HG03439 (cell line): Measurements from ENCODE around the gene CEP120.

Experiments
- ATAC-seq: cut with Tn5 transposase; IDR thresholded peaks from one replicate; pipeline ENCODE4 v1.9.1; 2021; ENCODE audit warnings: mild to moderate bottlenecking, moderate library complexity; ENCODE audit not compliant: unreplicated experiment

Gene CEP120

DNA sequence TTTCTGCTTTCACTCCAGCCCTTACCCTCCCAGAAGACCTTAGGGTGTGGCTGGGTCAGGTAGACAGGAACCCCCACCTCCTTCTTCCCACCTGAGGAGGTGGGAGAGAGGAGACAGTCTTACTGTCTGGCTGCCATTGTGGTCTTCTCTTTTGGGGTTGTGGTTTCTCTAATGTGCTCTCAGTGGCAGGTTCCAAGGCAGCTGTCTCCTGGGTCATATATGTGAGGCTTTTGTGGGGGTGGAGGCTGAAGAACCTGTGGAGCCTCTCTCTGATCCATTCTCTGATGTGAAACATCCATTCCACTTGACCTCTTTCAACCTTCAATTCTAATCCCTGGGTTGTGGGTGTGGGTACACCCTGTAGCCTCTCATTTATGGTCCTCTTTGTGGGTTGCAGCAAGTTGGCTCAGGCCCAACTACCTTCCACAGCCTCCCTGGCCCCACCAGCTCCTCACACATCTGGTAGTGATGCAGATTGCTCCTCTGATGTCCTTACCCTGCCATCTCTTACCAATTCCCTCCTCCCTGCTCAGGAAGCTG lies 118.4 kb downstream of the CEP120 start:
- ATAC-seq = no peak

DNA sequence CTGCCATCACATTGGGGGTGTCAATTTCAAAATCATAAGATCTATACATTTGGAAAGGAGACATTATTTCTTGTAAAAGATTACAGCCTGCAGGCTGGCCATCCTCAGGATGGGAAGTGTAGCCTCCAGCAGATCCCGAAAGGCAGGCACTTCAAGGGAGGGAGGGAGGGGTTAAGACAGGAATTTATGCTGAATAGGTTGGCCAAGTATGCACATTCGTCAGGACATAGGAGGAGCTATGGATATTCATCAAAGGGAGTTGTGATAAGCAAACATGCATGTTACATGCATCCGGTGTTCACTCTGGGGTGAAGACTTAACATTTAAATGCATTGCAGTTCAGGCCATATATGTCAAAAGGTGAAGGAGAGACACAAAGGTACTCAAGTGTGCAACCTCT lies 119.4 kb downstream of the CEP120 start:
- no peak for ATAC-seq

DNA sequence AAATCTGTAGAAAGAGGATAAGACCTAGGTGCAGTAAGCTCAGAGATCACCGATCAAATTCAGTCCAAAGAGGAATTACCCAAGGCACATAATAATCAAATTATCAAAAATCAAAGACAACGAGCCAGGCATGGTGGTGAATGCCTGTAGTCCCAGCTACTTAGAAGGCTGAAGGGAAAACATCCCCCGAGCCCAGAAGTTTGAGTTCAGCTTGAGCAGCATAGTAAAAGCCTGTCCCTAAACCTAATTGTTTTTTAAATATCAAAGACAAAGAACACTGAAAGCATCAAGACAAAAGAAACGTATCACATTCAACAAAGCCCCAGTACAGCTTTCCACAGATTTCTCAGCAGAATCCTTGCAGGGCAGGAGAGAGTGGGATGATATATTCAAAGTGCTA lies 122.9 kb downstream of the CEP120 start:
- no peak for ATAC-seq

DNA sequence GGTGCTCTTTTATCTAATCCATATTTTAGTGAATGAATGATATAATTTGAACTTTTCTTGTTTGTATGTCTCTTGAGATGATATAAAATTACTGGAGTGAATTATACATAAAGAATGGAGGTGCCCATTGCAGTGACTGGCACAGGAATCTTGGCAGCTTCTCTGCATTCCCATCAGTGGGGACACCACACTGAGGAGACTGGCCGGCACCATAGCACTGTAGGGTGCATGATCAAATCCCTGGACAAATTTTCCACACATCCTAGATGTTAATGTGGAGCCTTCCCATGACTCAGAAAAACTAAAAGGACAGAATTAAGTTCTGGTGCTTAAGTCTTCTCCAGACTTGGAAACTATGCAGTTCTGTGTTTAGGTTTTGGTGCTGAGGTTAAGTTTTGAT lies 124.1 kb downstream of the CEP120 start:
- no peak for ATAC-seq

DNA sequence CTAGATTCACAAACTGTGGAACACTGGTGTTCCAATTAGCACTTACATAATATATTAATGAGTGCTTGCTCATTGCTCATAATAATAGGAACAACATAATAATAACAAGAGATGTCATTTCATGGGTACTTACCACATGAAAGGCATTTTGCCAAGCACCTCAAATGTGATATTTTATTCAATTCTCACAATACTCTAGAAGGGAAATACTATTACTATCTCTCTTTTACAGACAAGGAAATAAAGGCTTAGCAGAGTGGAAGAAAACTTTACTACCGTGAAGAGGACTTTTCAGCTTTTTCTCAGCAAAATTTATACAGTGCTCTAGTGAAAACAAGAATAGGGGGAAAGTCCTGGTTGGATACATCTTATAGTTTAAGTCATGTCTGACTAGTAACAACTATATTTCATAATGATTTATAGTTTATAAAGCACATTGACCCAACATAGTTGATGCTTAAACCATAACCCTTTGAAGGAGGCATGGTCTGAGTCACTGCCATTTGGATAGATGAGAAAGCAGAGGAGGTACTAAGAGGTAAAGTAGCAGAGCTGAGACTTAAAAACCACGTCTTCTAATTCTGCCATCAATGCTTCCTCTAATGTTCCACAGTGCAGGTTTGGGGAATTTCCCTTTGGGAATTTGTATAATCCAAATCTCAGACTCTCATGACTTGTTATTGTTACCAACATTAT lies 124.7 kb downstream of the CEP120 start:
- no peak for ATAC-seq

DNA sequence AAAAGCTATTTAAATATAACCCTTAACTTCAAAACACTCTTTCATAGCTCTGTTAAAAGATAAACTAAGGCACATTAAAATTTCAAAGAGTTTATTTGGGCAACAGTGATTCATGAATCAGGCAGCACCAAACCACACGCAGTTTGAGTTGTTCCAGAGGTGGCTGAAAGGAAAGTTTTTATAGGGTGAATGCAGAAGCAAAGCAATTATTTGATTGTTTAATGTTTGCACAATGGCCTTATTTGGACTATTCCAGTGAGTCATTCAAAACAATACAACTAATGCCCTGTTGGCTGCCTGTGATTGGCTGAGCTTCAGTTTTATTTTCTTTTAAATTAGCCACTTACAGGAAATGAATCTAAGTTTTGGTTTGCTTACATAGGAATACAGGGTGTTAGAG lies 125.3 kb downstream of the CEP120 start:
- no peak for ATAC-seq

DNA sequence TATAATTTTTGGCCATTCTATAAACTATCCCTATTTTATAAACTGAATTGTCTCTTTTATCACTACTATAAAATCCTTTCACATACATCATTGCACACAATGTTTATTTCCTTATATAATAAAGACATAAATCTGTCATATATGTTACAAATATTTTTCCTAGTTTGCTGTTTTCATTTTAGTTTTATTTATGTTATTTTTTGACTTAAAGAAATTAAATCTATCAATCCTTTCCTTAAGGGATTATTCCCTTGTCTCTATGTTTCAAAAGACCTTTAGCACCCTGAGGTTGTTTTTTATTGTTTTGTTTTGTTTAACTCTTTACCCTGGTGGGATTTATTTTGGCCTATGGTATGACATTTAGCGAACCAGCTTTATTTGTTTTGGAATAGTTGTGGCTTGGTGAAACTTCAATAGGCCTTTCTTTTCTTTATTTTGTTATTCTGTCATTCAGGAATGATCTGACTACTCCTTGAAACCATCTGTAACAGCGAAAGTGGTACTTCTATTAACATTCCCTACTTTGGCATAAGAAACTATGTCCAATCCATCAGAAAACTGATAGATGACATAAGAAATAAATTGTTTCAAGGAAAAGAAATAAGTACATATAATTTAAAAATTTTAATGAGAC lies 125.9 kb downstream of the CEP120 start:
- no peak for ATAC-seq
